Vagina (tissue), 2 donors: ENCODE data around the gene PRPF6. TPM values are rescaled to one million over a fixed set of nuclear protein-coding genes. Genes with fewer than 3 reads are reported as not detected.

ENCODE experiments used
- DNase-seq, 2 donors: peaks; one replicate each; pipeline ENCODE4 v3.0.0-alpha.2; 2017; ENCODE audit errors: extremely low spot score in 2 of 2
- H3K27ac ChIP-seq: fragments of 200-600 bp; sonication (generic); one replicate; pipeline ENCODE4 v1.5.1; 2019
- H3K27me3 ChIP-seq: fragments of 200-600 bp; sonication (generic); one replicate; pipeline ENCODE4 v1.5.1; 2019
- H3K36me3 ChIP-seq, 2 donors: fragments of 200-600 bp; sonication (generic); one replicate each; pipeline ENCODE4 v1.5.1; 2017 to 2019
- H3K4me1 ChIP-seq: fragments of 200-600 bp; sonication (generic); one replicate; pipeline ENCODE4 v1.5.1; 2019
- H3K4me3 ChIP-seq, 2 donors: fragments of 200-600 bp; sonication (generic); 1 replicate in 1 of 2; 2 replicates in 1 of 2; pipeline ENCODE4 v1.5.1; 2016 to 2019
- H3K9me3 ChIP-seq: fragments of 200-600 bp; sonication (generic); one replicate; pipeline ENCODE4 v1.5.1; 2019
- CTCF ChIP-seq, 3 experiments: fragments of 450-650 bp in 2 of 3; fragments of 200-600 bp in 1 of 3; sonication (generic) in 1 of 3; IDR thresholded peaks; one replicate each; pipeline ENCODE4 v1.5.1; 2017 to 2019; ENCODE audit warnings: antibody characterized with exemption in 3 of 3, mild to moderate bottlenecking in 2 of 3, moderate library complexity in 2 of 3
- POLR2A ChIP-seq, 2 donors: fragments of 450-650 bp; IDR thresholded peaks; one replicate each; pipeline ENCODE4 v1.6.1; 2017; ENCODE audit warnings: antibody characterized with exemption in 2 of 2, mild to moderate bottlenecking in 2 of 2, moderate library complexity in 2 of 2
- POLR2AphosphoS5 ChIP-seq, 2 donors: sonication (generic); formaldehyde crosslinking; IDR thresholded peaks; one replicate each; pipeline ENCODE4 v1.9.0; 2017; ENCODE audit warnings: antibody characterized with exemption in 2 of 2, mild to moderate bottlenecking in 2 of 2, low read depth in 1 of 2; ENCODE audit not compliant: insufficient read depth in 1 of 2
- intact Hi-C: fragments of 100-400 bp; cut with DNase I; formaldehyde crosslinking; loops from one replicate; pipeline ENCODE4 v1.15.1; 2023
- total RNA-seq: library from RNA; depleted of rRNA; stranded (reverse); fragments of >200 nt; gene quantifications from one replicate; pipeline ENCODE4 v1.2.3, GENCODE V29; 2016

The PRPF6 gene
- total RNA-seq, 1 donor from 2014 or later, result 50.6 TPM

- Histone ChIP-seq H3K27ac (no peak overlapping the region), H3K36me3 (peaks cover 0 to 56% of the 10 kb centered on the region in 2 donors), H3K4me3 (no peak overlapping the region), H3K27me3 (no peaks in the 10 kb centered on the region), H3K9me3 (no peaks in the 10 kb centered on the region), H3K4me1 (peaks cover 5% of the 10 kb centered on the region)
- intact Hi-C loops, result no loop called here
- no peak for DNase-seq
- TF ChIP-seq POLR2AphosphoS5 (IDR thresholded peaks at IDR 0.05; ENCODE audit: insufficient read depth in 1 of 2, low read depth in 1 of 2) (no peak), CTCF (IDR thresholded peaks at IDR 0.05) (no peak), POLR2A (IDR thresholded peaks at IDR 0.05) (no peak)
These were observed 18.2 kb upstream of the PRPF6 start for GRCh38 chr20:63962426-63963347.

- TF ChIP-seq POLR2A (IDR thresholded peaks at IDR 0.05), result no peak
- TF ChIP-seq POLR2AphosphoS5 (IDR thresholded peaks at IDR 0.05; ENCODE audit: insufficient read depth in 1 of 2, low read depth in 1 of 2), result no peak
- no peak for TF ChIP-seq CTCF (IDR thresholded peaks at IDR 0.05)
- peaks cover 0 to 58% of the 10 kb centered on the region in 2 donors for H3K36me3 ChIP-seq
- no peak overlapping the region for H3K27ac ChIP-seq
- peaks cover 3% of the 10 kb centered on the region for H3K4me1 ChIP-seq
- no peaks in the 10 kb centered on the region for H3K27me3 ChIP-seq
- no peak for DNase-seq
- no peak overlapping the region for H3K4me3 ChIP-seq
- intact Hi-C loops, result no loop called here
- no peaks in the 10 kb centered on the region for H3K9me3 ChIP-seq
These were observed 17.6 kb upstream of the PRPF6 start for GRCh38 chr20:63963348-63963741.

GRCh38 chr20:63963784-63964301 lies 17.1 kb upstream of the PRPF6 start:
- no peak overlapping the region for H3K27ac ChIP-seq
- H3K4me1 ChIP-seq, result peaks cover 8% of the 10 kb centered on the region
- peaks cover 0 to 58% of the 10 kb centered on the region in 2 donors for H3K36me3 ChIP-seq
- H3K9me3 ChIP-seq, result no peaks in the 10 kb centered on the region
- intact Hi-C loops, result no loop called here
- H3K27me3 ChIP-seq, result no peaks in the 10 kb centered on the region
- TF ChIP-seq CTCF (IDR thresholded peaks at IDR 0.05), result no peak
- TF ChIP-seq POLR2A (IDR thresholded peaks at IDR 0.05), result no peak
- TF ChIP-seq POLR2AphosphoS5 (IDR thresholded peaks at IDR 0.05; ENCODE audit: insufficient read depth in 1 of 2, low read depth in 1 of 2), result no peak
- H3K4me3 ChIP-seq, result no peak overlapping the region
- no peak for DNase-seq

- TF ChIP-seq POLR2A (IDR thresholded peaks at IDR 0.05) (no peak), POLR2AphosphoS5 (IDR thresholded peaks at IDR 0.05; ENCODE audit: insufficient read depth in 1 of 2, low read depth in 1 of 2) (no peak), CTCF (IDR thresholded peaks at IDR 0.05) (no peak)
- Histone ChIP-seq H3K9me3 (no peaks in the 10 kb centered on the region), H3K27ac (no peak overlapping the region), H3K36me3 (peaks cover 0 to 55% of the 10 kb centered on the region in 2 donors), H3K4me3 (no peak overlapping the region), H3K27me3 (no peaks in the 10 kb centered on the region), H3K4me1 (peaks cover 12% of the 10 kb centered on the region)
- DNase-seq, result no peak
- intact Hi-C loops, result no loop called here
These were observed 16.5 kb upstream of the PRPF6 start for GRCh38 chr20:63964412-63964811.
